ENCODE results near the gene BLACAT1.
"Not testable (repeated sequence)": the region's sequence is repeated elsewhere in the genome, so short reads cannot be mapped to it uniquely, and the experiment has no call there.

Gene BLACAT1

GRCh38 chr1:205492774-205493173 is 36.9 kb upstream of the BLACAT1 start:
- no peak for DNase-seq (ENCODE audit: low spot score in 2 of 2)
- Mint-ChIP-seq H3K36me3 (no peaks in the 10 kb centered on the region), H3K9me3 (no peaks in the 10 kb centered on the region), H3K27ac (no peak overlapping the region), H3K4me1 (peaks cover 5% of the 10 kb centered on the region), H3K4me3 (no peak overlapping the region), H3K27me3 (peaks cover 28% of the 10 kb centered on the region)
- no peak for ATAC-seq (ENCODE audit: low read depth)

- H3K27me3 Mint-ChIP-seq = peaks cover 26% of the 10 kb centered on the region
- no peak overlapping the region for H3K27ac Mint-ChIP-seq
- ATAC-seq (ENCODE audit: low read depth) (no peak), DNase-seq (ENCODE audit: low spot score in 2 of 2) (no peak)
- H3K4me3 Mint-ChIP-seq = no peak overlapping the region
- H3K4me1 Mint-ChIP-seq = peaks cover 5% of the 10 kb centered on the region
- no peaks in the 10 kb centered on the region for H3K36me3 Mint-ChIP-seq
- H3K9me3 Mint-ChIP-seq = no peaks in the 10 kb centered on the region
Observed at GRCh38 chr1:205492201-205492667, 36.4 kb upstream of the BLACAT1 start.

- no peak overlapping the region for H3K27ac Mint-ChIP-seq
- peaks cover 5% of the 10 kb centered on the region for H3K4me1 Mint-ChIP-seq
- peaks cover 26% of the 10 kb centered on the region for H3K27me3 Mint-ChIP-seq
- no peaks in the 10 kb centered on the region for H3K36me3 Mint-ChIP-seq
- ATAC-seq (ENCODE audit: low read depth) (no peak), DNase-seq (ENCODE audit: low spot score in 2 of 2) (no peak)
- no peak overlapping the region for H3K4me3 Mint-ChIP-seq
- no peaks in the 10 kb centered on the region for H3K9me3 Mint-ChIP-seq
Observed at GRCh38 chr1:205491794-205492193, 35.9 kb upstream of the BLACAT1 start.

GRCh38 chr1:205488074-205488723 is 32.4 kb upstream of the BLACAT1 start:
- Mint-ChIP-seq H3K4me3 (no peak overlapping the region), H3K9me3 (no peaks in the 10 kb centered on the region), H3K27me3 (peaks cover 25% of the 10 kb centered on the region), H3K4me1 (peaks cover 11% of the 10 kb centered on the region), H3K36me3 (no peaks in the 10 kb centered on the region), H3K27ac (no peak overlapping the region)
- DNase-seq (ENCODE audit: low spot score in 2 of 2) (peak; percentile 54 to 61), ATAC-seq (ENCODE audit: low read depth) (peak; percentile 77)

- no peak overlapping the region for H3K4me3 Mint-ChIP-seq
- DNase-seq (ENCODE audit: low spot score in 2 of 2) = no peak
- H3K4me1 Mint-ChIP-seq = peaks cover 15% of the 10 kb centered on the region
- peaks cover 18% of the 10 kb centered on the region for H3K27me3 Mint-ChIP-seq
- H3K27ac Mint-ChIP-seq = no peak overlapping the region
- no peaks in the 10 kb centered on the region for H3K9me3 Mint-ChIP-seq
- no peak for ATAC-seq (ENCODE audit: low read depth)
- no peaks in the 10 kb centered on the region for H3K36me3 Mint-ChIP-seq
Observed at GRCh38 chr1:205486258-205486657, 30.4 kb upstream of the BLACAT1 start.

GRCh38 chr1:205484985-205485967 is 29.4 kb upstream of the BLACAT1 start:
- peak; percentile 69 to 75 for DNase-seq (ENCODE audit: low spot score in 2 of 2)
- peak; percentile 56 for ATAC-seq (ENCODE audit: low read depth)
- no peak overlapping the region for H3K27ac Mint-ChIP-seq
- H3K36me3 Mint-ChIP-seq = no peaks in the 10 kb centered on the region
- peaks cover 25% of the 10 kb centered on the region for H3K27me3 Mint-ChIP-seq
- no peaks in the 10 kb centered on the region for H3K9me3 Mint-ChIP-seq
- H3K4me1 Mint-ChIP-seq = peaks cover 23% of the 10 kb centered on the region
- no peak overlapping the region for H3K4me3 Mint-ChIP-seq

- DNase-seq (ENCODE audit: low spot score in 2 of 2) (no peak), ATAC-seq (ENCODE audit: low read depth) (no peak)
- H3K9me3 Mint-ChIP-seq = no peaks in the 10 kb centered on the region
- no peak overlapping the region for H3K4me3 Mint-ChIP-seq
- peaks cover 26% of the 10 kb centered on the region for H3K4me1 Mint-ChIP-seq
- H3K36me3 Mint-ChIP-seq = no peaks in the 10 kb centered on the region
- H3K27ac Mint-ChIP-seq = peak overlapping the region; percentile 54
- peaks cover 26% of the 10 kb centered on the region for H3K27me3 Mint-ChIP-seq
Observed at GRCh38 chr1:205483372-205483771, 27.5 kb upstream of the BLACAT1 start.

GRCh38 chr1:205482587-205482986 is 26.7 kb upstream of the BLACAT1 start:
- not testable (repeated sequence) for ATAC-seq (ENCODE audit: low read depth); H3K36me3 Mint-ChIP-seq; H3K27ac Mint-ChIP-seq; DNase-seq (ENCODE audit: low spot score in 2 of 2); H3K9me3 Mint-ChIP-seq; H3K4me3 Mint-ChIP-seq
- H3K4me1 Mint-ChIP-seq = peaks cover 23% of the 10 kb centered on the region
- peaks cover 25% of the 10 kb centered on the region for H3K27me3 Mint-ChIP-seq

- peak overlapping the region; percentile 60 for H3K4me3 Mint-ChIP-seq
- no peak for DNase-seq (ENCODE audit: low spot score in 2 of 2)
- ATAC-seq (ENCODE audit: low read depth) = no peak
- H3K36me3 Mint-ChIP-seq = no peaks in the 10 kb centered on the region
- H3K4me1 Mint-ChIP-seq = peaks cover 25% of the 10 kb centered on the region
- H3K9me3 Mint-ChIP-seq = peaks cover 1% of the 10 kb centered on the region
- peaks cover 25% of the 10 kb centered on the region for H3K27me3 Mint-ChIP-seq
- peak overlapping the region; percentile 78 for H3K27ac Mint-ChIP-seq
Observed at GRCh38 chr1:205481629-205482151, 25.8 kb upstream of the BLACAT1 start.

- Mint-ChIP-seq H3K4me1 (peaks cover 25% of the 10 kb centered on the region), H3K36me3 (no peaks in the 10 kb centered on the region), H3K27ac (peak overlapping the region; percentile 78), H3K27me3 (peaks cover 27% of the 10 kb centered on the region), H3K4me3 (peak overlapping the region; percentile 60), H3K9me3 (peaks cover 4% of the 10 kb centered on the region)
- DNase-seq (ENCODE audit: low spot score in 2 of 2) (no peak), ATAC-seq (ENCODE audit: low read depth) (peak; percentile 25)
Observed at GRCh38 chr1:205481218-205481617, 25.4 kb upstream of the BLACAT1 start.

GRCh38 chr1:205480349-205480985 is 24.6 kb upstream of the BLACAT1 start:
- Mint-ChIP-seq H3K27ac (peak overlapping the region; percentile 78), H3K36me3 (peaks cover 2% of the 10 kb centered on the region), H3K4me3 (peak overlapping the region; percentile 69), H3K27me3 (peaks cover 29% of the 10 kb centered on the region), H3K4me1 (peaks cover 25% of the 10 kb centered on the region), H3K9me3 (peaks cover 7% of the 10 kb centered on the region)
- ATAC-seq (ENCODE audit: low read depth) = peak; percentile 90
- peak; percentile 58 to 61 for DNase-seq (ENCODE audit: low spot score in 2 of 2)

- ATAC-seq (ENCODE audit: low read depth); H3K36me3 Mint-ChIP-seq; H3K27ac Mint-ChIP-seq; H3K4me3 Mint-ChIP-seq; DNase-seq (ENCODE audit: low spot score in 2 of 2): not testable (repeated sequence)
- Mint-ChIP-seq H3K4me1 (peaks cover 24% of the 10 kb centered on the region), H3K9me3 (peaks cover 16% of the 10 kb centered on the region), H3K27me3 (peaks cover 27% of the 10 kb centered on the region)
Observed at GRCh38 chr1:205478985-205479384, 23.1 kb upstream of the BLACAT1 start.

GRCh38 chr1:205477759-205478247 is 22.0 kb upstream of the BLACAT1 start:
- Mint-ChIP-seq H3K27ac (no peak overlapping the region), H3K4me1 (peaks cover 25% of the 10 kb centered on the region), H3K36me3 (peaks cover 2% of the 10 kb centered on the region), H3K27me3 (peaks cover 30% of the 10 kb centered on the region), H3K4me3 (no peak overlapping the region), H3K9me3 (peaks cover 16% of the 10 kb centered on the region)
- DNase-seq (ENCODE audit: low spot score in 2 of 2) = no peak
- no peak for ATAC-seq (ENCODE audit: low read depth)
